Muscle of arm (tissue), 14 donors: ENCODE data around the gene CACNA1A. TPM values are rescaled to one million over a fixed set of nuclear protein-coding genes. Genes with fewer than 3 reads are reported as not detected.
"Not testable (repeated sequence)": the region's sequence is repeated elsewhere in the genome, so short reads cannot be mapped to it uniquely, and the experiment has no call there.

Source experiments
- DNase-seq: peaks from one replicate; pipeline ENCODE4 v3.0.0-alpha.2; 2013
- long read RNA-seq, 11 donors: transcript quantifications; one replicate each; lab custom pipeline, GENCODE V29; 2026
- polyA plus RNA-seq, 12 donors: library from polyadenylated mRNA; unstranded; fragments of 120-200 nt; gene quantifications; one replicate each; pipeline ENCODE4 v1.2.1, GENCODE V29; 2013; ENCODE audit not compliant: insufficient read length in 12 of 12

Gene CACNA1A
- polyA plus RNA-seq: 10 to 100 TPM in 1 of 12 donors, 1 to 10 TPM in 7, under 1 TPM in 3, not detected in 1; 0.76 to 11.3 (median 1.8) TPM
- long read RNA-seq, donor 1, partial matches to known transcripts: 0 of 3 reads
- long read RNA-seq, donor 1, other reads (novel, unspliced or antisense): 0 of 3 reads
- long read RNA-seq, donor 2, partial matches to known transcripts: 0 of 2 reads
- long read RNA-seq, donor 2, other reads (novel, unspliced or antisense): 0 of 2 reads
- long read RNA-seq, donor 3: 0 reads
- long read RNA-seq, donor 4: 0 reads
- long read RNA-seq, donor 5, partial matches to known transcripts: 372 of 387 reads
- long read RNA-seq, donor 5, other reads (novel, unspliced or antisense): 14 of 387 reads
- long read RNA-seq, donor 6: 0 reads
- long read RNA-seq, donor 7, partial matches to known transcripts: 0 of 1 reads
- long read RNA-seq, donor 7, other reads (novel, unspliced or antisense): 0 of 1 reads
- long read RNA-seq, donor 8, partial matches to known transcripts: 0 of 1 reads
- long read RNA-seq, donor 8, other reads (novel, unspliced or antisense): 0 of 1 reads
- long read RNA-seq, donor 9, partial matches to known transcripts: 0 of 2 reads
- long read RNA-seq, donor 9, other reads (novel, unspliced or antisense): 0 of 2 reads
- long read RNA-seq, donor 10: 0 reads
- long read RNA-seq, donor 11, partial matches to known transcripts: 0 of 4 reads
- long read RNA-seq, donor 11, other reads (novel, unspliced or antisense): 0 of 4 reads

DNA sequence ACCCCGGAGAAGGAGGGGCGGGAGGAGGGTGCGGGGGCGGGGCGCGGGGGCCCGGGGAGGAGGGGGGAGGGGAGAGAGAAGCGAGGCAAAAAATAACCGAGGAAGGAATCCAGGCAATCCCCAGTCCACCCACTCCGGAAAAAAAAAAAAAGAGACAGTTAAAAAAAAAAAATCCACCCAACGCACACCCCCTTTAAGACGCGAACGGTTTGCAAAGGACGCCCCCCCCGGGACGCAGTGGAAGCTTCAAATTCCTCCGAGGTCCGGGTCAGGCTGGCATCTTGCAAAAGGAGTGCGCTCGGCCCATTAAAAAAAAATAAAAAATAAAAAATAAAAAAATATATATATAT, at the start of gene CACNA1A:
CACNA1A (minus strand) TSS at position 9 of the 350 bp plus-strand sequence. CDS start 255 bp downstream, outside the sequence.
- DNase-seq: no peak

DNA sequence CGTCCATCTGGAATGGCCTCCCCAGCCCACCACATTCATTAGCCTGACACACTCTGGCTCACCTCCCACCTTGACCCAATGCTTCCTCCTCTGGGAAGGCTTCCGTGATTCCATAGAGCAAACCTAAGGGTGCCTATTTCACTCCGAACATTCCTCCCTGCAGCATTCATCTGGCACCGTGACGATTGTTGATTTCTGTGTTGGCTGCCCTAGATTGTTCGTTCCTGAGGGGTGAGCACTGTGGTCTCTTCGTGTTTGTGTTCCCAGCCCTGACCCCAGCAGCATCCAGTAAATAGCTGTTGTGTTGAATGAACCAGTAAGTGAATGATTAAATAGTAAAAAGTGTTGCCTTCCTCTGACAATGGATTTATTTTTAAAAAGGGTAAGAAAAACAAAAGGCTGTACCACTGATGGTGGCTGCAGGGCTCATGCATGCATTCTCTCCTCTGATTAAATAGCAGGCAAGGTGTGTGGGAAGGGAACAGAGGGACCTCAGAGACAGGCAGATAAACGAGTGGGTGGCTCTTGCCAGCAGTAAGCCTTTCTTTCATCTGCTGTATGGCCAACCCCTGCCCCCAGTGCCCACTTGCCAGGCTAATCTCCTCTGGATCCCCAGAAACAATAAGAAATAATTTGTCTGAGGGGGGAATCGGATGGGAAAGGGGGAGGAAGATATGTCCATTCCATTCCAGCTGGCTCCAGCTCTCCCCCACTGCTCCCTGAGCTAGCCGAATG, 48.4 kb upstream of the CACNA1A start:
- no peak for DNase-seq

DNA sequence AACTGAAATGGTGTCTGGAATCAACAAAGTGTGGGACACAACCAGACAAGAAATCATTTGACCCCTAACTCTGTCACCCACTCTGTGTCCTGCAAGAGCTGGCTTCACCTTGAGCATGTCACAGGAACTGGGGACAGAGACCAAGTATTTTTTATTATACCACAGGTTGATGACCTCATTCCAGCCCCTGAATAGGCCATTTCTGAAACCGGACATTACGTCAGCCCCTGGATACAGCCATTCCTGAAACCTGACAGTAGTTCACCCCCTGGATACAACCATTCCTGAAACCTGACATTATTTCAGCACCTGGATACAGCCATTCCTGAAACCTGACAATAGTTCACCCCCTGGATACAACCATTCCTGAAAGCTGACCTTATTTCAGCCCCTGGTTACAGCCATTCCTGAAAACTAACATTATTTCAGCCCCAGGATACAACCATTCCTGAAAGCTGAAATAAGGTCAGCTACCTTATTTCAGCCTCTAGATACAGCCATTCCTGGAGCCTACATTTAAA, 47.7 kb upstream of the CACNA1A start:
- no peak for DNase-seq

DNA sequence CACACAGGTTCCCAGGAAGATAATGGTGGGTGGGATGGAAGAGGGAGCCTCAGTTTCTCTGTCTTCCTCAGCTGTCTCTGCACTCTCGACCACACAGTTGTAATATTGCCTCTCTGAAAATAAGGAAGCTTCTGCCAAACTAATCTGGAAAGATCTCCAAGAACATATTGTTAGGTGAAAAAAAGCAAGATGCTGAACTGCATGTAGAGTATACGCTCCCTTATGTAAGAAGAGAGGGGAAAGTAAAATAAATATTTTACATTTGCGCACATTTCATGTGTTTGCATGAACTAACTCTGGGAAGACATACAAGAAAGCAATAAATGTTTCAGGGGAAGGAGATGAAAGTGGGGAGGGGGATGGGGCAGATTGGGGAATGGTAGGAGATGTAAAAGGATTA, 41.9 kb upstream of the CACNA1A start:
- DNase-seq: no peak

DNA sequence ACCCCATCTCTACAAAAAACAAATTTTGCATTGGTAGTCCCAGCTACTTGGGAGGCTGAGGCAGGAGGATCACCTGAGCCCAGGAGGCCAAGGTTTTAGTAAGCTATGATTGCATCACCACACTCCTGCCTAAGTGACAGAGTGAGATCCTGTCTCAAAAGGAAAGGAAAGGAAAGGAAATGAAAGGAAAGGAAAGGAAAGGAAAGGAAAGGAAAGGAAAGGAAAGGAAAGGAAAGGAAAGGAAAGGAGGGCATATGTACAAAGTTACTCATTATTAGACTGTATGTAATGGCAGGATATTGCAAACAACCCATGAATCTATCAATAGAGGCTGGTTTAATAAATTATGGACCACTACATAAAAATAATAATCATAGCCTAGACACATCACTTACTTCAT, 40.8 kb upstream of the CACNA1A start:
- DNase-seq: no peak

DNA sequence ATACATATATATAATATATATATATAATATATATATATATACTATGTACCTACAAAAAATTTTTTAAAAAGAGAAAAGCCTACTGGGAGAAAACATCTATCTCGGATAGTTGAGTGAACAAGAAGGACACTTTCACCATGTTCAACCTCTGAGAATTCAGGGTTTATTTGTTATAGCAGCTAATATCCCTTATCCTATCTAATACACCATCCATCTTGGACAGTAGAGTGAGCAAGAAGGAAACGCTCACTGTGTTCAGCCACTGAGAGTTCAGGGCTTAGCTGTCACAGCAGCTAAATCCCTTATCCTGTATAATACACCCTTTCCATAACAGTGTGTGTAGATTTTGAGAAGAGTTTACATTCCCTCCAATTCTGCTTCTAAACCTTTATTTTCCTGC, 38.1 kb upstream of the CACNA1A start:
- no peak for DNase-seq

DNA sequence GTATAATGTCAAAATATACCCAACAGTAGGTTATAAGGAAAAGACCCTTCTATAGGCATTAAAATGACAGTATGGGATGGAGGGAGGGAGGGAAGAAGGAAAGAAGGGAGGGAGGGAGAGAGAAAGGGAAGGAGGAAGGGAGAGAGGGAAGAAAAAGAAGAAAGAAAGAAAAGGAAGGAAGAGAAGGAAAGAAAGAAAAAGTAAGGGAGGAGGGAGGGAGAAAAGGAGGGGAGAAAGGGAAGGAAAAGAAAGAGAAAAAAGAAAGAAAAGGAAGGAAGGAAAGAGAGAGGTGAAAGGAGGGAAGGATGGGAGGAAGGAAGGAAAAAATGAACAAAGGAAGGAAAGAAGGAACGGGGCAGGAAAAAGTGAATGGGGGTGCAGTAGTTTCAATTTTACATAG, 35.3 kb upstream of the CACNA1A start:
- DNase-seq: no peak

DNA sequence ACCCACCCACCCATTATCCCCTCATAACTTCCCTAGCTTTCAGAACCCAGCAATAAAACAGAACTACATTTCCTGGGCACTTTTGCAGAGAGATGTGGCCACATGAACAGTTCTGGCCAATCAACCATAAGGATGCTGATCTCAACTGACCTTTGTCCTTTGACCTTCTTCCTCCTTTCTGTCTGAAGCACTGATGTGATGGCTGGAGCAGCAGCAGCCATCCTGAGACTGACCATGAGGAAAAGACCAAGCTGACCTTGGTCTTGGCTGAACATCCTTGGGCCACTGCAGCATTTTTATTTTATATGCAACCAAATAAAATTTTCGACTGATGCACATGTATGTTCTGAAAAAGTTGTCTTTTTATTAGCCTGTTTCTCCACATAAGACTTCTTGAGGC, 33.1 kb upstream of the CACNA1A start:
- no peak for DNase-seq

DNA sequence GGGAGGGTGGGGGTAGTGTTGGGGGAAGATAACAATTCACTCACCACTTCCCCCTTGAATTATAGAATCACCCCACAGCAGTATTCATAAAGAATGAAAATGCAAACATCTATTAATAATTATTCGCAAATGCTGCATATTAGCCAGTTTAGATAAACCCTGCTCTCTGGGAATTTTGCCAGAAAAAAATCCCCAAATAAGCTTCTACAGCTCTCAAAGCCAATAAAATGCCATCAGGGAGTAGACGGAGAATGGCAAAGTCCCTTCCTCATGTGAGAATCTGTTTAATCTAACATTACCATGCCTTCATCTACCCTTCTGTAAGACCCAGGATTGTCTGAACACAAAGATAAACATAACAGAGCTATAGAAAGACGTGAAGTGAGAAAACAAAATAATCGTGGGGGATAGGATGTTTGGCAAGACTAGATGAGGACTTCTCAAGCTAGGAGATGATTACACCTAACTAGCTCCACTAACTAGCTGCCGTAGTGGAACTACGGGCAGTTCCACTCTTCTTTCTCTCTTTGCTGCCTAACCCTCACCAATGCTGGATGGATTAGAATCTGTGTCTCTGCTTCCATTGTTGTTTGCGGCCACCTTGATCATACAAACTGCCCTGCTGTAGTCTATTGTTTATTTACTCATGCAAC, 32.4 kb upstream of the CACNA1A start:
- no peak for DNase-seq

DNA sequence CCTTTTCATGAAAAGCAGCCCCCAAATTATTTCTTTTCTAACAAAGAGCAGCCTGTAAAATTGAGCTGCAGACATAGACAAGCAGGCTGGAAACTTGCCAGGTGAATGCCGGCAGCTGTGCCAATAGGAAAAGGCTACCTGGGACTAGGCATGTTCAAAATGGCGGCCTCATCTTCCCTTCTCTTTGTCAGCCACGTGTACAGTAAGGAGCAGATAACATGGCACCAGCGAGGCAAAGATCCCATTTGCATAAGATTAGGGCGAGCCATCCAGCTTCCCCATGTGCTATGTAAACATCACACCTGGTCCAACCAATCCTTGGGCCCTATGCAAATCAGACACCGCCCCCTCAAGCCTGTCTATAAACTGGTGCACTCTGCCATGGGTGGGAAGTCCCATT, 31.2 kb upstream of the CACNA1A start:
- no peak for DNase-seq

DNA sequence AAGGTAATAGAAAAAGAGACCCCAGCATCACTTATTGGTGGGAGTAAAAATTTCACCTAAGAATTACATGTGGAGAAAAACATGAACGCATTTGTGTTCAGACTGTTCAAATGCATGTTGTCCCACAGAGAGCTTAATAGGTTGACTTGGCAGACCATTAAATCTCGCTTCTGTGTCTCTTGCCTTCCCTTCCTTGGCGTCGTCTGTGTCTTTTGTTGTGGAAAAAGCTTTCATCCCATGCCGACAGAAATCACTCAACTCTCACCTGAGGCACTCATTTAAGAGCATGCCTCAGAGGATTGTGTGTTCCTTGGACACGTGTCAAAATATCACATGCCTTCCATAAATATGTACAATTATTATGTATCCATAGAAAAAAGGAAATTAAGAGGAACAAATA, 24.4 kb upstream of the CACNA1A start:
- DNase-seq: no peak

DNA sequence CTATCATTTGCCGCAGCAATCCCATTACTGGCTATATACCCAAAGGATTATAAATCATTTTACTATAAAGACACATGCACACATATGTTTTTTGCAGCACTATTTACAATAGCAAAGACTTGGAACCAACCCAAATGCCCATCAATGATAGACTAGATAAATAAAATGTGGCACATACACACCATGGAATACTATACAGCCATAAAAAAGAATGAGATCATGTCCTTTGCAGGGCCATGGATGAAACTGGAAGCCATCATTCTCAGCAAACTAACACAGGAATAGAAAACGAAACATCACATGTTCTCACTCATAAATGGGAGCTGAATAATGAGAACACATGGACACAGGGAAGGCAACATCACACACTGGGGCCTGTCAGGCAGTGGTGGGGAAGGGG, 23.4 kb upstream of the CACNA1A start:
- DNase-seq: not testable (repeated sequence)

DNA sequence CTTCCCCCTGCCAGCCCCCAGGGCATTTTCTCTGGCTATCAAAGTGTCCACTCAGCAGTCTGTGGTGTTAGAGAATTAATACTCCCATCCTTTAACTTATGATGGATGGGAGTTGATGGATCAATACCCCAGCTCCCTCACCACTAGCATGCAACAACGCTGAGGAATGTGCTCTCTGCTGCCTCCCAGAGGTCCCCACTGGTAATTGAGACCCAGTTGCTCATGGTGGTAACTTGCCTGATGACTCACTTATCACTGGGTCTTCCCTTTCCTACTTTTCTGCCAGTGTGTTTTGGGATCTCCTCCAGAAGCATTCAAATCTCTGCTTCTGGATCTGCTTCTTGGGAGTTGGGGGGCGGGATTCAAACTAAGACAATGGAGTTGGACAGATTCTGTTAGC, 20.3 kb upstream of the CACNA1A start:
- DNase-seq: no peak

DNA sequence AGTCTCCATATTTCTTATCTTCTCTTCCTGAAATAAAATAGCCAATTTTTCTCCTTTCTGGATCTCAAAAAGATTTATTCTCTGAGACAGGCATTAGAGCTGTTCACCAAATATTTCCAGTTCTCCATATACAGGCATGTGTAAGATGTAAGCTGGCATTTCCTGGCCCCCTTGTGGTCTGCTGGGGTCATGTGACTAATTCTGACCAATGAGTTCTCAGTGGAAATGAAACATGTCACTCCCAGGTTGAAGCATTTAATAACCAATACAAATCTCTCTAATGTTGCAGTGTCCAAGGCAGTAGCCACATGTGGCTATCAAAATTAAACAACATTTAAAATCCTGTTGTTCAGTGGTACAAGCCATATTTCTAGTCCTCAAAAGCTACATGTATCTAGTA, 14.8 kb upstream of the CACNA1A start:
- DNase-seq: no peak

DNA sequence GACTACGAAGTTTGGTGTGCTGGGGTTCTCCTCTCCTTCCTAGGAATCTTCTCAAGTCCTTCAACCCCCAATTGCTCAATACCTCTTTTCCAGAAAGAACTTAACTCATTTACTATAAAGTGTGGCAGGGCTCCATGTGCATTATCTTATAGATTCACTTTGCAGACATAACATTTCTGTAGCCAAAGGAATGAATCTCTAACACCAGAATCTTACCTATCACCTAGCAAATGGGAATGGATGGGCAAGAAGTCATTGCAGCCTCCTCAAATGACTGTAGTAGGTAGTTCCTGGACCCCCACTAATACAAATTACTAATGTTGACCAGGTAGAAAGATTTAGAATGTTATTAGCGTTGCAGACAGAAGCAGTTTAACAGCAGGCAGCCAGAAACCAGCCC, 5.7 kb upstream of the CACNA1A start:
- DNase-seq: no peak

DNA sequence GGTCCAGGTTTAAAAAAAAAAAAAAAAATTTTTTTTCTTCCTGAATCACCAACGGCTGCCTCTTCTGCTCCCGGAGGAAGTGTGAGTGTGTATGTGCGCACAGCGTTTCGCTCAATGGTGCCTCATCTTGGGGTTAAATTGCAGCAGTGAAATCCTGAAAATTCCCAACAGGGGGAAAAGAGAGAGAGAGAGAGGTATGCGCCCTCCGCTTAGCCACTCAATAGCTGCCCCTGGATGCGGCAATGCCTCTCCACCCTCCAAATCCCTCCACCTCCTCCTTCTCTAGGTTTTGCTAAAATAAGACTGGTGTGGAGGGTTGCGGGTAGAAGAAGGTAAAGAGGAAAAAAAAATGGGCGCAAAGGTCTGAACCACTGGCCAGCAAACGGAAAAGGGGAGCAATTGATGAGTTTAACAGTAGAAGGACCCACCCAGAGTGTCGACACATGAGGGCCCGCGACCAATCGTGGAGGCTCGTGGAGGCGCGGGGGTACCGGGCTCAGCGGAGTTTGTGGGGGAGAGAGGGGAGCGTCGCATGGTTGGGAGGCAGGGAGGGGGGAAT, 853 bp upstream of the CACNA1A start:
- DNase-seq: no peak

DNA sequence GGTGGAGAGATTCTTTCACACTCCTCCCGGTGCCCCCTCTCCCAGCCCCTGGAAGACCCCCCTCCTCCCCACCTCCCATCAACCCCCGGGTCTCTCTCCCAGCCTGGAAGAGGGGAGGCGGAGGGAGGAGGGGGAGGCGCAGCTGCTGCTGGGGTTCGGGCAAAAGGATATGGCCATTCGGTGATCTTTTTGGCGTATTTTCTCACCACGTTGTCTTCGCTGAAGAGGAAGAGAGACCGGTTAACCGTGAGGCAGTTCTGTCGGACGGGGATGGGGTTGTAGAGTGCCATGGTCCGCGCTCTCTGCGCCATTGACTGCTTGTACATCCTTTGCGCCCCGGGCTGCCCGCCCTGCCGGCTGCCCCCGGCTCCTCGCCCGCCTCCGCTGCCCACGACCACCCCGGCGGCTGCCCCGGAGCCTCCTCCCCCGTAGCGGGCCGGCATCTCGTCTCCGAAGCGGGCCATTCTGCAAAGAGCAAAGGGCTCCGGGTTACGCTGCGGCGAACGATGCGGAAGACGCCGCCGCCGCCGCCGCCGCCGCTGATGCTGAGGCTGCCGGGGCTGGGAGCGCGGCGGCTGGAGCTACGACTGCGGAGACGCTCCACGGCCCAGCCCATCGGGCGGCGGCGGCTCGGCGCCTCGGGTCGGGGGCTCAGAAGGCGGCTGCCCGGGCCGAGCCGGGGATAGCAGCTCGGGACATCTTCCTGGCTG, 363 bp downstream of the CACNA1A start:
- no peak for DNase-seq

DNA sequence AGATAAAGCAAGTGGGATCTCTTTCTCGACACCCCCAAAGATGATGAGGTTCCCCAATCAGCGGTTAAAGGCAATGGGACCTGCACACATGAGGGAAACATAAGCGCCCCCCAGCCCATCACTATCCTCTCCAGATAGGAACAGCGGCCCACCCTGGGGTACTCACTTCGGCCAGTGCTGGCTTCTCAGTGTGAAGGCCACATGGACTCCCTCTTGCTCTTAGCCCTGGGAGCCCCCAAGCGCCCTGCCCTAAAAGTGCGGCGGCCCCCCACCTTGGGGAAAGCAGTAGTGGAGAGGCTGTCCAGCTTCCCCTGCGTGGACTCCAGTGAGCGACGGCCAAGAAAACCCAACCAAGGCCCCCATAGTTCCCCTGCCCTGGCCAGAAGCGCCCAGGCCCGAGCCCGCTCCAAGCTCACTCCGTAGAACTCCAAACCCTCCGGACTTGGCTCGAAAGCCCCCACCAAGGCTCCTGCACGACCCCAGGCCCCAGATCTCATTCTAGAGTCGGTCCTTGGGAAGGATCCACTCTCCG, 1.0 kb downstream of the CACNA1A start:
- no peak for DNase-seq

DNA sequence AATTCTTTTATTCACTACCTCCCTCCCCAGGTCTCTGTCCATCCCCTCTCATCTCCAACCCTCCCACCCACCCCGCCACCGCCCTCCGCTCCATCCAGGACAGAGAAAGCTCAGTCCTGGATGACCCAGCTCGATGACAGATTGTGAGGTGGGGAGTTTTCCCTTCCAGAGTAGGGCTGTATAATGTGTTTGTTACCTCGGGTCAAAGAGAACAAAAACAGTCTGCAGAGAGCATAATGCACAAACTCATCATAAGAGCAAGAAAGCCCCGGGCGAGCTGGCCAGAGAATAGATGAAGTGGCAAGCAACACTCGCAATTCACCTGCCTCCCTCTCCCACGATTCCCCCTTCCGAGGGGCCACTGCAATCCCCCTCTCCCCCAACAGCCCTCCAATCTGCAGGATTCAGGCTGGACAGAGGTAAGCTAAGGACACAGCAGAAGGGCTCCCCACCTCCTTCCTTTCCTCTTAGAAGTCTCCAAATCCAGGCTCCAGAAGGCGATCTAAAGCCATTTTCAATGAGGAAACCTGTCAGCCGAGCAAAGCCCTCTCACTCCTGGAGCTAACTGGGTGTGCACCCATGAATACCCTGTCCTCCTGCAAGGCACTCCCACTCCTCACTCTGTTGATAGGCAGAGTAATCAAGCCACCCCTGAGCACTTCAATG, 2.6 kb downstream of the CACNA1A start:
- DNase-seq: no peak

DNA sequence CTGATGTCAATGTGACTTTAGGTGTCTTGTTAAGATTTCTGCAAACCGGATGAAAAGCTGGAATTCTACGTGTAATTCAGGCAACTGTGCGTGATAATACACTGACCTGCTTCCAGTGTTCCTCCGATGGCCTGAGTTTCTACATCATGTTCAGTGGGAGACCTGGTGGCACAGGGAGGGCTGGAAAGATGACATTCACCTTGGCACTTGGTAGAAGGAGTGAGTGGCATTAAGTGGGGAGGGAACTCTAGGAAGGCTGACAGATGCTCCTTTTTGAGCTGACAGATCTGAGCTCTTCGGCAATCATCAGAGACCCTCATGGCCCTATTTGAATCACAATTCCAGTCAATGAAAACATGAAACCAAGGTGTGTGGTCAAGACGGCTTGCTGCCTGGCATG, 4.0 kb downstream of the CACNA1A start:
- DNase-seq: no peak
